ENCODE results near the gene TGM3.

TGM3 gene

DNA sequence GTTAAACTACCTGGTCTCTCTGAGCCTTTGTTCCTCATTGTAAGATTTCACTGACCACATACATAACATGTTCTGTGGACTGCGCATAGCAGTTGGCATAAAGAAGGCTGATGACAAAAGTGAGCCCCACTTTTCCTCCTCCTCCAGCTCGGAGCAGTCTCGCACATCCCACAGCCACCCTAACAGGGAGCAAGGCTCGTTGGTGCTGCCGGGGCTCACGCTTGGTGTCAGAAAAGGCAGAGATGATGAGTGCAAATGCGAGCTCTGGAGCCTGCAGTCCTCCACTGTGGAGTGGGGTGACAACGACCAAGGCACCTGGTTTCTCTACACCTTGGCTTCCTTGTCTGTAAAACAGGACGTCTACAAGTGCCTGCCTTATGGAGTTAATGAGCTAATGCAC lies 9.7 kb downstream of the TGM3 start:
- no peak for DNase-seq (ENCODE audit: low read depth in 2 of 2, low spot score in 1 of 2)

DNA sequence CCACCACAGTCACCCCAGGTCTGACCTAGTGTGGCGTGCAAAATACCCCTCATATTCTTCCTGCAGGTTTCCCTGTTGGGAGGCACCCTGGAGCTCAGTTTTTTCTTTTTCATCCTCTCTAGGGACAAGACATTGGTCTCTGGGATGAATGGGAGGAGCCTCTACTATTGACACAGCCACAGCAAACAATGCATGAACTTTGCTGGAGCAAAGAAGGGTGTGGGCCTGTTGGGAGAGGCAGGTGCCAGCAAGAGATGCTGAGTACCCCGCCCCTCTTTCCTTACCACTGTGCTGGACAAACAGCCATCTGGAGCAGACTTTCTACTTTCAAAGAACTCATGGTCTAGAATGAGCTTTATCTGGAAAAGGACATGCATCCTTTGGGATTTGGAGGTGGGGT lies 10.1 kb downstream of the TGM3 start:
- no peak for DNase-seq (ENCODE audit: low read depth in 2 of 2, low spot score in 1 of 2)

GRCh38 chr20:2307136-2307535 lies 11.3 kb downstream of the TGM3 start:
- no peak for DNase-seq (ENCODE audit: low read depth in 2 of 2, low spot score in 1 of 2)

DNA sequence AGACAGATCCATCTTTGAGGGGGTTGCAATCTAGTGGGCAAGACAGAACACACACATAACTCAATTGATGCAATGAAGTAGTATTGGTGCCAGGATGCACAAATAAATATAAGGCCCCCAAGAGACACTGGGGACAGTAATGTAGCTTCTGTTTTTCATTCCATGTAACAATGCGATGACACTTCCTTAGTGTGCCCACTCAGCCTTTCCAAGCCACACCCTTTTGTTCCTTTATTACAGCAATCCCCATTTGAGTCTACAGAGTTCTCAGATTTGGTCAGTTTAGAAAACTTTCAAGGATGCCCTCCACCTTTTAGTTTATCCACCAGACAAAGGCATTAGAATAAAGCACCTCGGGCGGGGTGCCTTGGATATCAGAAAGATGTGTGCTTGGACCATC lies 15.5 kb downstream of the TGM3 start:
- DNase-seq (ENCODE audit: low read depth in 2 of 2, low spot score in 1 of 2): no peak

GRCh38 chr20:2312876-2313275 lies 17.1 kb downstream of the TGM3 start:
- no peak for DNase-seq (ENCODE audit: low read depth in 2 of 2, low spot score in 1 of 2)

DNA sequence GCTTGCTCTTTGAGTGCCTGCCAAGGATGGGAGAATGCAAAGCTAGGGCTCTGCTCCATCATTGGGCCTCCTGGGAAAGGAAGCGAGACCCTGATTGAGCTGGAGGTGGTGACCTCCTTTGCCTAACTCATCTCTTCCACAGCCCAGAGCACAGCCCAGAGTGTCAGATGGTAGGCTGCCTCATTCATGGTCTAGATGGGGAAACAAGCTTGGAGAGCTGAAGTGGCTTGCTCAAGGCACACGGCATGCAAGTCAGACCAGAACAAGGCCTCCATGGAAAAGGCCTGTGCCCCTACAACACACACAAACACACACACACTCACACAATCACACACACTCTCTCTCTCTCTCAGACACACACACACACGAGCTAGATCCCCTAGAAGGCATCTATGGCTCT lies 17.5 kb downstream of the TGM3 start:
- no peak for DNase-seq (ENCODE audit: low read depth in 2 of 2, low spot score in 1 of 2)

DNA sequence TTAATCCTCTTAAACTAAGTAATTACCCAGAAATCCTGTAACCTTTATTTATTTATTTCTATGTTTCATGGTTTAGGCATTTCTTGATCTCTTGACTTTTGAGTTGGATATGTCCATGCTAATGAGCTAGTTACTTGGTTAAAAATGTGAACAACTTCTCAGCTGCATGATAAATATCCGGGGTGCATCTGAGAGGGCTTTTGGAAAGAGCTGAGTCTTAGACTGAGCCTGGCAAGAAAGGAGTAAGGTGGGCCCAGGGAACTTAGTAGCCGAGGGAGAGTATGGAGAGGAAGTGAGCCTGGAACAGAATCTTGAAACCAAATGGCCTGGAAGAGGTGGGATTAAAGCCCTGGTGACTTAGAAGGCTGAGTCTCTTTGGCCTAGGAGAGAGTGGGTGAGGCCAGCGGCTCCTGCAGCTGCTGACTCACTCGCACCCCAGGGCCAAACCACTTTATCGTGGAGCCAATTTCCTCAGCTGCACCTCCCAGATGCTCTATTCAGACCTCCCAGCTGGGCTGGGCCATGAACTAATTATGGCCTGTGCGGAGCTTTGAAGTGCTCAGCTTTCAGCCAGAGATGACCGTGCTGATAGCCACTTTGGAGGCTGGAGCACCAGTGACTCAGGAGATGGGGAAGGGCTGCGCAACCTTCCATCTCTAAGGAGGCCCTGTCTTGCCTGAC lies 19.1 kb downstream of the TGM3 start:
- no peak for DNase-seq (ENCODE audit: low read depth in 2 of 2, low spot score in 1 of 2)

DNA sequence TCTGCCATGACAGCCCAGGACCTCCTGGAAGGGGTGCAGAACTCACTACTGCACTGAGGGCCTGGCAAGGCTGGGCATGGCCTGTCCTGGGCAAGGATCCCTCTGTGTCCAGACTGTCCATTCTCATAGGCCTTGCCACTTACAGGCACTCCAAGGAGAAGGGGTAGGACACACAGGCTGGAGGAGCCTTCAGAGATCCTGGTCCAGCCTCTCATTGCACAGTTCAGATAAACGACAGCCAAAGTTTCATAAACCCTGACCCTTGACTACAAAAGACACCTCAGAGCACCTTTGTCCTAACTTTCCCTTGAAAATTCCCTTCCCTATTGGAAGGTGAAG lies 19.6 kb downstream of the TGM3 start:
- no peak for DNase-seq (ENCODE audit: low read depth in 2 of 2, low spot score in 1 of 2)

DNA sequence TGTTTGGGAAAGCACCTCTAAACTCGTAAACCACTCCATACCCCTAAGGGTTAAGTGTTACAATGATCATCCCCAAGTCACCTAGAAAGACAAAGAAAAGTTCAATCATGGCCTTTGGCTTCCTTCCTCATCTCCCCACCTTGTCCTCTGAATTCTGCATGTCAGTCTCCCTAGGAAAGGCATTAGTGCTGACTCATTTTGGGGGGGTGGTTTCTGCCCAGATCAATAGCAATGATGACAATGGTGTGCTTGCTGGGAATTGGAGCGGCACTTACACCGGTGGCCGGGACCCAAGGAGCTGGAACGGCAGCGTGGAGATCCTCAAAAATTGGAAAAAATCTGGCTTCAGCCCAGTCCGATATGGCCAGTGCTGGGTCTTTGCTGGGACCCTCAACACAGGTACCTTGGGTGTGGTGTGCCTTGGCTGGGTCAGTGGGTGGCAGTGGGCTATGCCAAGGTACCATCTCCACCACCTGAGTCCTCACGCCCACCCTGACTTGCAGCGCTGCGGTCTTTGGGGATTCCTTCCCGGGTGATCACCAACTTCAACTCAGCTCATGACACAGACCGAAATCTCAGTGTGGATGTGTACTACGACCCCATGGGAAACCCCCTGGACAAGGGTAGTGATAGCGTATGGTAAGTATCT lies 21.2 kb downstream of the TGM3 start:
- DNase-seq (ENCODE audit: low read depth in 2 of 2, low spot score in 1 of 2): no peak

DNA sequence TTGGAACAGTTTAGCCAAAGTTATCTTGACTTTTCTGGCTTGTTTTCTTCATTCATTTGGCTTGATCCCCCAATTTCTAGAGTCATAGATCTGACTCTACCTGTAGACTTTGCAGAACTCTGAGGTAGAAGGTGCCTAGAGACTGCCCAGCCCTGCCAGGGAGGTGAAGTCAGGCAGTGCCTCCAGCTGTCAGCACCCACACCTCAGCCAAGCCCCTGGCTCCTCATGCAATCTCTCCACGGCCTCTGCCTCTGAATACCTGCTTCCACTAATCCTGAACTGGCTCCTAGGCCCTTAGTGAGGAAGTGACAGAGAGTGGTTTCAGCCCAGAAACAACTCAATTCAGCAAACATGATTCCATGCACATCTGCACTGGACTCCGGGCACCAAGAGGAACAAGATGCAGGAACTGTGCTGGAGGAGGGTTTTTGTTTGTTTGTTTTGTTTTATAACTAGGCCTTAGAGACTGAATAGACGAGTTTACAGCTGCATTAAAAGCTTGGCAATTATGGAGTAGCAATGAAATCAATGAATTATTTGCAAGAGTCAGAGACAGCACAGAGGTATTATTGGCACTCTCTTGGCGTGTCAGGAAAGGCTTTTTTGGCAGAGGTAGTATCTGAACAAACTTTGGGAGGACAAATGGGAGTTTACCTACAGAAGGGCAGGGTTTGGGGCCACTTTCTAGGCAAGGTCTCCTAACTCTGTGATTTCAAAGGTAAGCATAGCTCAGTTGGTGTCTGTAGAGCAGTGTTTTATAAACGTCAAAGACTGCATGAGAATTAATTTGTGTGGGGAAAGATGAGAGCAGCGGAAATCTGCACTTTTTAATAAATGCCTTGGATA lies 25.2 kb downstream of the TGM3 start:
- DNase-seq (ENCODE audit: low read depth in 2 of 2, low spot score in 1 of 2): no peak

GRCh38 chr20:2323051-2323450 lies 27.2 kb downstream of the TGM3 start:
- DNase-seq (ENCODE audit: low read depth in 2 of 2, low spot score in 1 of 2): no peak

DNA sequence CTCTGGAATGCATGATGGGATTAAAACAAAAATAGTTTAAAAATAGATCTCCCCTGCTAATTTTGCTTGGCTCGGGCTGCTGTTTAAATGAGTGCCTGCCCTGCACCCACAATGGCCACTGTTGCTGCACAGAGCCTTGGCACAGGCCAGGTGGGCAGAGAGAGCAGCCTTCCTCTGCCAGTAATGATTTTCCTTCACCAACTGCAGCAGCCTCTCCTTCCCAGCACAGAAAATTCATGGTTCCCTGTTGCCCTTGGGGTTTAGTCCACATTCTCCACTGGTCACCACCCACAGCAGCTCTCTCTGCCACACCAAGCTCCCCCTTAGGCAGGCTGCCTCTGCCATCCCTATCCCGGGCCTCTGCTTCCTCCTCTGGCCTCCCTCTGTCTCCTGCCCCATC lies 30.2 kb downstream of the TGM3 start:
- DNase-seq (ENCODE audit: low read depth in 2 of 2, low spot score in 1 of 2): no peak

- DNase-seq (ENCODE audit: low read depth in 2 of 2, low spot score in 1 of 2): no peak
Observed at GRCh38 chr20:2327620-2328555, 32.1 kb downstream of the TGM3 start.

- DNase-seq (ENCODE audit: low read depth in 2 of 2, low spot score in 1 of 2): no peak
Observed at GRCh38 chr20:2329286-2329685, 33.5 kb downstream of the TGM3 start.

DNA sequence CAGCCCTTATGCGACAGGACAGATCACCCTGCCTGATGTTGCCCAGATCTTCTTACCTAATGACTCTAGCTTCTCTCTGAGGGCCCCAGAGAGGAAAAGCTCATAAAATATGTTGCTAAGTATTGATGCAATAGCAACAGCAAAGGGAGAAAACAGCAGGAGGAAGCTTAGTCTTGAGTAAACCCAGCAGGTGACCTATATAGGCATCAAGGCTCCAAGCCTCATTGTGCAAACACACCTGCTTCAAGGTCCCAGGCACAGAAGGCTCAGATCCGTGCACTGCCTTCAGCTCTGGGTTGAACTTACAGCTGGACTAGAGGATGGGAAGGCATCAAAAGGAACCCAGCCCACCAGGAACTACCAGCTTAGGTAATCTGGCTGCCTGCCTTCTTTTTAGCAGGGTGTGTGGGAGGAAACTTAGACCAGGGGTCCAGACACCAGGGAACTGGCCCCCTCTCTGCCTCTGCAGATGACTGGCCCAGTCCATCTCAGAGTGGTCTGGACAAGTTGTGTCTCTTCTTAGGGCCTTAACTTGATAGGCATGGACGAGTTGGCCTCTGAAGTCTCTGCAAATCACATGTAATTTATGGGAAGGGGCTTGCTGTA lies 34.4 kb downstream of the TGM3 start:
- no peak for DNase-seq (ENCODE audit: low read depth in 2 of 2, low spot score in 1 of 2)

DNA sequence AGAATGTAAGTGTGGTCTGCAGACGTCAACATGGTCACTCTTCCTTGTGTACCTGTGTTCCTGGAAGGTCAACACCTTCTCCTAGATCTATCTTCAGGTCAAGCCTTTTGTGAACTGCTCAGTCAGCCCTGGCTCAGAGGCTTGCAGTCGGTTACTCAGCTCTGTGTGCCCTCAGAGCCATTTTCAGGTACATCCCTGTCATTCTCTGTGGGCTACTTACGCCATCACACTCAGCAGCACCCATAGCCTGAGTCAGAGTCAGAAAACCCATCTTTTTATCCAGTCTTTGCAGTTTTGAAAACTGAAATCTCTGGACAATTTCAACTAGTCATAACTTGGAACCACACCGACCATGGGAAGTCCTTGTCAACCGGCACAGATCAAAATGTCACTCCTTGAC lies 35.3 kb downstream of the TGM3 start:
- no peak for DNase-seq (ENCODE audit: low read depth in 2 of 2, low spot score in 1 of 2)

GRCh38 chr20:2331901-2332565 lies 36.2 kb downstream of the TGM3 start:
- DNase-seq (ENCODE audit: low read depth in 2 of 2, low spot score in 1 of 2): no peak

DNA sequence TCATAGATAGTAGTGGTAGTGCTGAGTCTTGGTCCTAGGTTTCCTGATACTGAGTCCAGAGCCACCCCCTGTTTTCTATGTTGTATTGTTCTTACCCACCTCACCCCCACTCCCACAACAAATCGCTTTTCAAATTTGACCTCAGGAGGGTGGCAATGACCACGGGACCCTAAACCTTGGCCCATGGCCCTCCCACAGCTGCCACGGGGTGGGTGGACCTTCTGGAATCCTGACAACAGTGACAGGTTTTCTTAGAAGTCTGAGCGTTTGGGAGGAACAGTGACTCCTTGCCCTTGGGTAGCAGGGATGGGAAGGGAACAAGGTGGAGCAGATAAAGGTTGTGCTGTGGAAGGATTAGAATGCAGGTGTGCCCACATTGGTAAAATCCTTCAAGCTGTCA lies 36.9 kb downstream of the TGM3 start:
- DNase-seq (ENCODE audit: low read depth in 2 of 2, low spot score in 1 of 2): no peak

- no peak for DNase-seq (ENCODE audit: low read depth in 2 of 2, low spot score in 1 of 2)
Observed at GRCh38 chr20:2333821-2334220, 38.0 kb downstream of the TGM3 start.

DNA sequence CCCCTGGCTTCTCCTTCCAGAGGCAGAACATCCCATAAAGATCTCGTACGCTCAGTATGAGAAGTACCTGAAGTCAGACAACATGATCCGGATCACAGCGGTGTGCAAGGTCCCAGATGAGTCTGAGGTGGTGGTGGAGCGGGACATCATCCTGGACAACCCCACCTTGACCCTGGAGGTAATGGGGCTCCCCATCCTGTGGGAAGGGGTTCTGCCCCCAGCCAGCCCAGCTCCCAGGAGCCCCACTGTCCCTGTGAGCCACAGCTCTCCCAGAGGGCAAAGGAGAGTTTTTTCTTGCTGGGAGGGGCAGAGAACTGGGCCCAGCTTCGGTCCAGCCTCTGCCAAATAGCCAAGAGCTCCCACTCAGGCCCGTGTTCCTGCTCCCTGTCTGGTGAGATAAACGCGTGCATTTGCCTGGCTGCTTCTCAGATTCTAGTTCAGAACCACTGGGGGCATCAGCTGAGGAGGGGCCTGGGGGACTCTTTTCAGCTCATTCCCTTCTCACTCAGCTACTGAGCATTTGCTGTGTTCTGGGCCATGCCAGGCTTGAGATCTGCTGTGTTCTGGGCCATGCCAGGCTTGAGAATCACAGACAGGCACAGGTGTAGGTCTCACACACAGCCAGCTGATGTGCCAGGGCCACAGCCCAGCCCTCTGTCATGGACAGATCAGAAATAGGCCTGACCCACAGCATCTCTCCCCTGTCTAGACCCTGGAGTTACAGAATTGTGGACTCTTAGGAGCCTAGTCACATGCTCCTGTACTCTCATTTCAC lies 39.5 kb downstream of the TGM3 start:
- no peak for DNase-seq (ENCODE audit: low read depth in 2 of 2, low spot score in 1 of 2)

Data from stimulated activated CD8-positive, alpha-beta memory T cell treated with anti-CD3 and anti-CD28 coated beads, Interleukin-4, amount 100 ng/mL, for 1 hour (primary cell).